Left kidney (tissue), 8 donors: ENCODE data around the gene SLC7A6. TPM values are rescaled to one million over a fixed set of nuclear protein-coding genes. Genes with fewer than 3 reads are reported as not detected.

ENCODE experiments used
- DNase-seq: peaks from one replicate; pipeline ENCODE4 v3.0.0-alpha.2; 2013
- long read RNA-seq, 8 donors: transcript quantifications; one replicate each; lab custom pipeline, GENCODE V29; 2026
- polyA plus RNA-seq: library from polyadenylated mRNA; unstranded; fragments of 120-200 nt; gene quantifications from one replicate; pipeline ENCODE4 v1.2.1, GENCODE V29; 2013; ENCODE audit not compliant: insufficient read length

SLC7A6 gene
- polyA plus RNA-seq = 18.1 TPM
- long read RNA-seq, donor 1, partial matches to known transcripts = 10 of 20 reads
- long read RNA-seq, donor 1, other reads (novel, unspliced or antisense) = 7 of 20 reads
- long read RNA-seq, donor 2, full-length matches to known transcripts = 2 of 2 reads
- long read RNA-seq, donor 2, partial matches to known transcripts = 0 of 2 reads
- long read RNA-seq, donor 2, other reads (novel, unspliced or antisense) = 0 of 2 reads
- long read RNA-seq, donor 3, full-length matches to known transcripts = 1 of 1 reads
- long read RNA-seq, donor 3, partial matches to known transcripts = 0 of 1 reads
- long read RNA-seq, donor 3, other reads (novel, unspliced or antisense) = 0 of 1 reads
- long read RNA-seq, donor 4 = 0 reads
- long read RNA-seq, donor 5 = 0 reads
- long read RNA-seq, donor 6, full-length matches to known transcripts = 1 of 1 reads
- long read RNA-seq, donor 6, partial matches to known transcripts = 0 of 1 reads
- long read RNA-seq, donor 6, other reads (novel, unspliced or antisense) = 0 of 1 reads
- long read RNA-seq, donor 7 = 0 reads
- long read RNA-seq, donor 8, full-length matches to known transcripts = 1 of 1 reads
- long read RNA-seq, donor 8, partial matches to known transcripts = 0 of 1 reads
- long read RNA-seq, donor 8, other reads (novel, unspliced or antisense) = 0 of 1 reads

DNA sequence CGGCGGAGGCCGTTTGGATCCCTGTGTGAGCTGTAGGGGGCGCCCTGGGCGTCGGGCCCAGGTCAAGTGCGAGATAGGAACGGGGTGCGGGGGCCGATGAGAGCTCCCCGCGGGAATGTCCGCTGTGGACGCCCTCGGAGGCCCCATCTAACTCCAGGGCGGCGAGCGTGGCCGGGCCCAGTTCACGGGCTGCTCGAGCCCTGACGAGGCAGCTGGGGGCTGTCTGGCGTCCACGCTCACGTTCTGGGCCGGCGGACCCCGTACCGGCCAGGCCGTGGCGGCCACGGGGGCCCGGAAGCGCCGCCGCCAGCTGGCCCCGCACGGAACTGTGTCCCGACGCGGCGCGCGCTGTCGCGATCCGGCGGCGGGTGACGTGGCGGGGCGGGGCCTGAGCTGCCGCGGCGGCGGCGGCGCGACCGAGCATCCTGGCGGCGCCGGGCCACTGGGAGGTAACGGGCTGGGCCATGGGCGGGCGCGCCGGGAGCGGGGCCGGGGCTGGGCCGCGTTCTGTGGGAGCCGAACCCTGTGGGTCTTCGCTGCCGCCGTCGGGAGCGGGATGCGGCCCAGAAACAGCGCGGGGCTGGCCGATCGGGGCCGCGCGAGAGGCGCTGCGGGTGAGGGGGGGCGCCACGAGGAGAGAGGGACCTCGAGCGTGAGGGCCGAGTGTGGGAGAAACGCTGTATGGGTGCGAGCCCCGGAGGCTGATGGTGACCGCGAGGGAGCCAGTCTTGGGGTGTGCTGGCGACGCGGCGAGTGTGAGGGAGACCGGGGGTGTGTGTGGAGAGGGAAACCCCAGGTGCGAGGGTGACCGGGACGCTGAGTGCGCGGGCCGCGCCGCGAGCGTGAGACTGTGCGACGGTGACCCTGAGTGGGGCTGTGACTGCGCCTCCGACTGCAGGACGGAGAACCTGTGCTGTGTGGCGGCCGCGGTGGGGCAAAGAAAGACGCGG lies at the start of gene SLC7A6:
TSS of gene SLC7A6 (plus strand) at position 399 of the 950 bp plus-strand sequence. CDS start 10,201 bp downstream, outside the sequence.
- peak; percentile 39 for DNase-seq

DNA sequence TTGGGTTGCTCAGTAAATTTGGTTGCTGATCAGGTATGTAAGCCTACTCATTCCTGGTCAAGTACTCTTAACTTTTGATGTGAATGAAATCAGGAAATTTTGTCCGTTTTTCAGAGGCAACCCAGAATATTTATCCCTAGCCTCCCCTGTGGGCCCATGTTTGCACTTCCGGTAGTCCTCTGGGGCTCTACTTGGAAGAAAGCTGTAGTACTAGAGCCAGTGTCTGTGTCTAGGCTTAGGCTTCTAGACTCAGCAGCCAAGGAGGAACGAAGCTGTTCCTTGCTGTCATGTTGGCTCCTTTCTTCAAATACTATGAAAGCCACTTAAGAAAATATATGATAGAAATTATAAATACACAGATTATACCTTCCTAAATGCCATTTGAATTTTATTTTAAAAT lies 49.6 kb upstream of the SLC7A6 start:
- no peak for DNase-seq

DNA sequence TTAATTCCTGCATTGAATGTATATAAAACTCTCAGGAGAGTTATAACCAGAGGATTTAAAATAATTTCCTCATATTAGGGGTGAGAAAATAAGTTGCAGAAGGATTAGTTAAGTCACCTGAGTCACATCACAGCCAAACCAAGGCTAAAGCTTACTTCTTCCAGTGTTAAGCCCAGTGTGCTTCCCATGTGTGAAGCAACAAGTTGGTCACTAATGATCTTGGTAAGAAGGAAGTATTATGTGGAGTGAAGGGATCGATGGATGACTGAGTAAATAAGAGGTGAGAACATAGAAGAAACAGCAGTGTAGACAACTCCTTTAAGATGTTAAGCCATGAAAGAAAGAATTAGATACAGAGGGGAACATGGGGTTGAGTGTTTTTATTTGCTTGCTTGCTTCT lies 49.0 kb upstream of the SLC7A6 start:
- no peak for DNase-seq

DNA sequence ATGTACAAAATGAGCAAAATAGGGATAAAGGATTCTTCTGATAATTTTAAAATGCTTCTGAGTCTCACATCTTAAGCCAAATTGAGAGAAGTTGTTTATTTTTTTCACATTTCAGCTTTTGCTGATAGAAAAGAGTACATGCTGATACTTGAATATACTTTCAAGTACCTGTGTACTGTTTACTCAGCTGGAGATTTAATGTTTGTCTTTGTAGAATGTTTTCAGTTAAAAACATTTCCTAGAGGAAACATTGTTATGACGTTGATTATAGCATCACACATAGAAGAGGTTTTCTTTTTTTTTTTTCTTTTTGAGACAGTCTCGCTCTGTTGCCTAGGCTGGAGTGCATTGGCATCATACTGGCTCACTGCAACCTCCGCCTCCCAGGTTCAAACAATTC lies 48.1 kb upstream of the SLC7A6 start:
- DNase-seq = no peak

DNA sequence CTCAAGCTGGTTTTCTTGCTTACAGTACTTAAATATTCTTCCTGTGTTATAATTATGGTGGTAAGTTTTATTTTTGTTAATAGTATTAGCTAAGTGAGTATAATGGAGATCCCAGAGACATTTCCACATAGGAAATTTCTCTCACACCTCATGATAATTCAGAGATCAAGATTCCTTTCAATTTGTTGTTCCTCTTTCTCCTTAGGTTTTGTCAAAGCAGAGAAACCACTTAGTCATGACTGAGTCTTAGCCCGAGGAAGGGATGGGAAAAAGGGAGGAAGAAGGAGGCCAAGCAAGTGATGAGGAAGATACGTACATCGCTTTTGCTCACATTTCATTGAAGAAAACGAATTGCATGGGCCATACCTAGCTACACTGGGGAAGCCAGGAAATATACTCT lies 46.8 kb upstream of the SLC7A6 start:
- no peak for DNase-seq

DNA sequence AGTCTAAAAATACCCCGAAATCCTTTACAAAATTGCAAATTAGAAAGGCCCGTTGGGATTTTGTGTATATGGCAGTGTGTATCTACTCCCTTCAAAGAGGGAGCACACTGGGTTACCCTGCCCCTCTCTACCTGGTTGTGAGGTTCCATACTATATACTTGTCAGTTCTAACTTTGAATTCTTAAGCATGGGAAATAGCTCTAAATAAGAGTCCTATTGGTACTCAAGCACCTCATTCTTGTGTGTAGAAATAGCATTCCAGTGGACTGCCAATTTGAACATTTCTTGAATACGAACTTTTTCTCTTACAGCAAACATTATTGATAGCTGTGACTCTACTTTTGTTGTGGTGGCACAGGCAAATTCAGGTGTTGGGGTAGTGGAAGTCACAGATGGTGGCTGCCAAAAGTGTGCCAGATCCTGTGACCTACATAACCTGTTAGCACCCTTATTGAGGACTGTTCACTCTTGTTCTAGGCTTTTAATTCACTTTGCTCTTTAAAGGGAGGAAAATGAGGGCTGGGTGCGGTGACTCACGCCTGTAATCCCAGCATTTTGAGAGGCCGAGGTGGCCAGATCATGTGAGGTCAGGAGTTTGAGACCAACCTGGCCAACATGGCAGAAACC lies 44.5 kb upstream of the SLC7A6 start:
- DNase-seq = no peak

DNA sequence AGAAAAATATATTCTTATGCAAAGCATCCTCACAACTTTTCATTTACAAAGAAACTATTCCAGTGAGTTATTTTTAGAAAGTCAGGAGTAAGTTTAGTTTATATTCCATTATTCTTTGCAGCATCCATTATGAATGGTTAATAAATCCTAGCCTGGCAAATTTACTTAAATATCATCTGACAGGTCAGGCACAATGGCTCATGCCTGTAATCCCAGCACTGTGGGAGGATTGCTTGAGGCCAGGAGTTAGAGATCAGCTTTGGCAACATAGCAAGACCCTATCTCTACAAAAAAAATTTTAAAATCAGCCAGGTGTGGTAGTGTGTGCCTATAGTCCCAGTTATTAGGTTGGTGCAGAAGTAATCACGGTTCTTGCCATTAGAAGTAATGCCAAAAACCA lies 41.3 kb upstream of the SLC7A6 start:
- no peak for DNase-seq

DNA sequence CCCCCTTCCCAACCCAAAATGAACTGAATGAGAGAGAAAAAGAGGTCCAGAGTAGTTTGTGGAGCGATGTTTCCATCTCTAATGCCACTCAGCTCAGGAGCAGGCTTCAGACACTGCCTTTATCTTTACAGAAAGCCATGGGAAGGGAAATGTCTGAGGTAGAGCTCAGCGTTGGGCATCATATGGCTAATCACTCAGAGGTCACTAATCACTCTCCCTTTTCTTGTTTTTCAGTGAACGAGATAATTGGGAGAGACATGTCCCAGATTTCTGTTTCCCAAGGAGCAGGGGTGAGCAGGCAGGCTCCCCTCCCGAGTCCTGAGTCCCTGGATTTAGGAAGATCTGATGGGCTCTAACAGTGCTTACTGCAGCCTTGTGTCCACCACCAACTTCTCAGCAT lies 38.2 kb upstream of the SLC7A6 start:
- DNase-seq = no peak

DNA sequence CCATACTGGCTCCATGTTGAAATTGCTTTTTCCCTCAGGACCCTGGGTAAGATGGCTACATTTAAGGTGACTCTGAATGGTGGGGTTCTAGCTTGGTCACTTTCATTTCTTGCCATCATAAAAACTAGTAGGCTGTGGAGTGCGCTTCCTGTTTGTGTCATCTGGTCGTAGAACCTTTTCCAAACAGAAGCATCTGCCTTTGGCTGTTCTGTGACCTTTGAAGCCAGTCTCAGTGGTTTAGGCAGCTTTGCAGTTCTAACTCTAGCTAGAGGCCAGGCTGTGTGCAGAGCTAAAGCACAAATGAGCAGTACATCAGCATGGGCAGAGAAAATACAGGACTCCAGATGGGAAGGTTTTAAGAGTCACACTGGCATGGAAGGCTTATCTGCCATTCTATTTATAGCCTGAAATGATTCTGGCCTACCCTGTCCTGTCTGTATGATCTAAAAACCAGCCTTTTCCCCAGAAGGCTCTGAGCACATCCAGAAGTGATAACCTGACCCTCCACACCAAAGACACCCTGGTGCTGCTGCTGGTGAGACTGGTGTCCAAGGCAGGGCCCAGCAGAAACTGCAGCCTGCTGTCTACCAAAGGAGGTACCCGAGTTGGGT lies 37.0 kb upstream of the SLC7A6 start:
- DNase-seq = no peak

DNA sequence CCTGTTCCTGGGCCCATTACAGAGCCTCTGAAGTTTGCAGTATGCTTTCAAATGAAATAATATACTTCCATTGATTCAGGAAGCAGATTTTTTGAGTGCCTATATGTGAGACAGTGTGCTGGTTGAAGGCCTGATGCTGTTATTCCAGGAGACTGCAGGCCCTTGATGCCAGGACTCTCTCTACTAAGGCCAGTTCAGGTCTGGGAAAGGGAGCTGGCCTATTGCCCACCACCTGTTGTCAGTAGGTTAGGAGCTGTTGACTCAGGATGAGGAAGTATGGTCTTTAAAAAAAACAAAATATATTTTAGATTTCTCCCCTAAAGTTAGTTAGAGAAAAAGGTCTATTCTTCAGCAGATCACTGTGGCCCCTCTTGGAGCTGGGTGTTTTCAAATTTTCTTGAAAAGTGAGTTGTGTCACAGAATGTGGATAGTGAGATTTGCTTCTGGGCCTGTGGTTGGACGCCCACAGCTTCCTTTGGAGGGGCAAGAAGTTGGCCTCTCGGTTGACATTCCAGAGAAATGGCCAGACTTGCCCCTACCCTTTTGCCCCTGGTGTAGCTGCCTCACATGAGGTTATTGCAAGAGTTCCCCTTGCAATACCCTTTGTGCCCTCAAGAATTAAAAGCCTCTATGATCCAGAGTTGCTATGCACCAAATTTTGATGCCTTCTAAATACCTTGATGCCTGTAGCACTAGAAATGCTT lies 36.3 kb upstream of the SLC7A6 start:
- no peak for DNase-seq

DNA sequence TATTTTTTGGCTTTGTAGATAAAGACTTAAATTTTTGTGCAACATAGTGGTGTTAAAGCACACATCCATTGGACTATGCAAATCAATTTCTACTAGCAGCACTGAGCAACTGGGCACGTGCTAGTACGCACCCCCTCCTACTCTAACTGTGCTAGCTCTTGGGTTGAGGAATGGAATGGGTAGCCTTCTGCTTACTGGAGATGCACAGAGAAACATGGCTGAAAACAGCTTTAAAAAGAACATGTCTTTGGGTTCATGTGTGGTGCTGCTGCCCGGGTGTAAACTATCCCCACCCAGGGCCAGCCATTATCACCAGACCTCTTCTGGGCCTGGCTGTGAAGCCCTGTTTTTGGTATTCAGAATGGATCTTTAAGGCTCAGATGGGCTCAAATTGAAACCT lies 35.7 kb upstream of the SLC7A6 start:
- DNase-seq = no peak

DNA sequence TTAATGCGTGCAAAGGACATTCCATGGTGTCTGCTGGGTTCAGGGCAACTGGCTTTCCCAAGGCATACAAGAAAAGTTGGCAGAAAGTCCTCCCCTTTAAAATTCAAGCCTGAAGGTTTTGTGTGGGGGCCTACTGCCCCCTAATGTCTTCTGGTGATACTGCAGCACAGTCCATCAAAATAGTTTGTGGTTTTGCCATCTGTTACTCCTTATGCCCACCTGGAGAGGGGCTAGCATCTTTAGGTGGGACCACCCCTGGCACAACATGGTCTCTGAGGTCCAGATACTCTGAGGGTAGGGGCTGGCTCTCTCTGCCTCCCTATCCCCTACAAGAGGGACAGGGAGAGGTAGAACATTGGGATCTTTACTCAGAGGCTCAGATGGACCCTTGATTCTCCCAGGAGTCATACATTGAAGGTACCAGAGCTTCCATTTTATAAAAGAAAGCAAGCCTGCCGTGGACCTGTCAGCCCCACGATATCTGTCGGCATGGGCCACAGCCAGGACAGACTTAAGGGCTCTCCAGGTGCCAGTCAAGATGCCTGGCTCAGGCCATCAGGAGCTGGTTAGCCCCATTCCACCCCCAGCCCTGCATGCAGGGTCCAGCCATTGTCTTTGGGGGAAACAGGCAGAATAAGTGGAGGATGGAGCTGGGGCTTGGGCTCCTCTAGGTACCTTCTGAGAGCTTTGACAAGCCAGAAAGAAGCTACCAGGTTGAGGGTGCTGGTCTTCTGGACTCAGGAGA lies 34.7 kb upstream of the SLC7A6 start:
- peak; percentile 67 for DNase-seq

DNA sequence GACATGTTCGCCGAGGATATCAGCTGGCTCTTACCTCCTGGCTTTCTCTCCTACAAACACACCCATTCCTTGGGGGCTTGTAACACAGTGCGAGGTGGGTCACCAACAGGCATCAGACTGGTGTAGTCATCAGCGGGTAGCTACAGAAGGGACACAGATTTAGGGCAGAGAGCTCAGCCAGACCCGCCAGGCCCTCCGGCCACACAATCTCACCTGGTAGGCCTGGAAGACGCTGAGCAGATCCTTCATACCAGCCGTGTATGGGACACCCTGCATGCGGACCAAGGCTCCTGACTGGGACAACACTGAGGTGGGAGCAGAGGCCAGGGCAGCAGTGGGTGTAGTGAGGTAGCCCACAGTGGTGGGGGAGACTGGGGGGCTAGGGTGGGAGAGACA lies 34.2 kb upstream of the SLC7A6 start:
- no peak for DNase-seq

DNA sequence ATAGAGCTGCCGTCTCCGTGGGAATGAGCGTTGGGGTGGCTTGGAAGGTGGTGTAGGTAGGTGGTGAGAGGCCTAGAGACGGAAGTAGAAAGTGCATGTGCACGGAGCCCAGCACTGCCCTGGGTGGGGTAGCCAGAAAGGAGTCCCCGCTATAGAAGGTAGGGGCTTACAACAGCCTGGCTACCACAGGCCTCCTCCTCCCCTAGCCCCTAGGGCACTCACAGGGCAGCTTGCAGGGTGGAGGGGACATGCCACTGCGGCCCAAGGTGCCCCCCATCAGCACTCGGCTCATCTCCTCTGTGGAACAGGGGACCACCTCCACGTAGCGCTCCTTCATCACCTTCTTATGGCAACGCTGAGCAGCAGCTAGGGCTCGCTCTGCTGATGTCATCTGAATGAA lies 33.4 kb upstream of the SLC7A6 start:
- no peak for DNase-seq

DNA sequence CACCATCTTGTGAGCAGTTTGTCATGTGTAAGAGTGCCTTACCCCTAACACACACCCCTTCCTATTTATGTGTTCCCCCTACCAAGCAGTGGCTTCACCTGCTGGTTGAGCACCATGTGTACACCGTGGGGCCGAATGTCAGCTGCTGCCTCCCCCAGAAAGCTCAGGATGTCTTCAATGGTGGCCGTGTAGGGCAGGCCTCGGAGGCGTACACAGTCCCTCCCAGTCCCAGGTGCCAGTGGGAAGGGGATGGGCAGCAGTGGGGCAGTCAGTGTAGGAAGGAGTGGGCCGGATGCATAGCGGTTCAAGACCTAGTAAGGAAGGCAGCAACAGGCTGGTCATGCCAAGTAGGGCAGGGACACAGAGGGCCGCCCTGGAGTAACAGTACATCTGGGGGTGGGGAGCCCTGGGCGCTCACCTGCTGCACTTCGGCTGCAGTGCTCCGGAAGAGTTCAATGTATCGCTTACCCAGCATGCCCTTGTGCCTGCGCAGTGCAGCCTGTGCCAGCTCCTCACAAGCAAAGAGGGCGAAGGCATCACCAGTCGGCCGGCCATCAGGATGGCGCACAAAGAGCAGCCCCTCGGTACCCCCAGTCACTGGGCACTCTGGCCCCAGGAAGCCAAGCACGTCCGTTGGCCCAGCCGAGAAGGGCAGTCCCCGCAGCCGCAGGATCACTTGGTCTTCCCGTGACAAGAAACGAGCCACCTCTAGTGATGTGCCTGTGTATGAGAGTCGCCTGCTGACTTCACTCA lies 32.8 kb upstream of the SLC7A6 start:
- no peak for DNase-seq

DNA sequence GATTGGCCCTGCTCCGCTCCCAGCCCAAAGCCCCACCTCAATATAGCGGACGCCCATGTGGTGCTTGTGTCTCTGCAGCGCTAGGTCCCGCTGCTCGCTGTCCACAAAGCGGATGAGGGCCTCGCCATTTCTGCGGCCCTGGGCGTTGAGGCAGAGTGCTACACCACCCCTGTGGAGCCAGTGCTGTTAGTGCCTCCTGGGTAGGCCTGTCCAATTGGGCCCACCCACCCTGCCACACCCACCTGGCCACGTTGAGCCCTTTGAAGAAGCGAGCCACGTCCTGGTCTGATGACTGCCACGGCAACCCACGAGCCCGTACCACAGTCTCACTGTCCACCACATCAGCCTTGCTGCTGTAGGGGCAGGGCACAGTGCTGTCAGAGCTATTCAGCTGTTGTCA lies 32.0 kb upstream of the SLC7A6 start:
- DNase-seq = no peak

DNA sequence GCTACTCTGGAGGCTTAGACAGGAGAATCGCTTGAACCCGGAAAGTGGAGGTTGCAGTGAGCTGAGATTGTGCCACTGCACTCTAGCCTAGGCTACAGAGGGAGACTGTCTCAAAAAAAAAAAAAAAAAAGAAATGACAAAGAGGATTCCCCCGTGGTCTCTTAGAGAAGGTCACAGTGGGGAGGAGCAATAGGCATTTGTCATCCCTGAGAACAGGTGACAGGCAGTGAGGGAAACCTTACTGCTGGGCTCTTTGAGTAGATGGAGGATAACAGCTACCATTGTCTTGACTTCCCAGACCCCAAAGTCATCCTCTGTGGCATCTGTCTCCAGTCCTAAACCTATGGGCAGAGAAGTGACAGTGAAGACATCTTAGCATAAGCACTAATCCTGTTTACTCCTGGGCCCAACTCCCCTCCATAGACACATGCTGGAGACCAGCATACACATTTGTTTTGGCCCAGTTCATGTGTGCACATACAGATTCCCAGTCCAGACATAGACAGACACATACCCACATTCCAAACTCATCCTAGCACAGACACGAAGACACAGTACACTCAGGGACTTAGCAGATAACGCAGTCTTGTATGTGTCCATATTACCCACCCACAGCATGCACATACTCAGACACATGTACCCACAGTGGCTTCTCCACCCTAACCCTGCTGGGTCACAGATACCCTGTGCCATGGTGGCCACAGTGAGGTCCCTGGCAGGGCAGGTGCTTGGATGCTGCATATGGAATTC lies 31.1 kb upstream of the SLC7A6 start:
- DNase-seq = no peak

DNA sequence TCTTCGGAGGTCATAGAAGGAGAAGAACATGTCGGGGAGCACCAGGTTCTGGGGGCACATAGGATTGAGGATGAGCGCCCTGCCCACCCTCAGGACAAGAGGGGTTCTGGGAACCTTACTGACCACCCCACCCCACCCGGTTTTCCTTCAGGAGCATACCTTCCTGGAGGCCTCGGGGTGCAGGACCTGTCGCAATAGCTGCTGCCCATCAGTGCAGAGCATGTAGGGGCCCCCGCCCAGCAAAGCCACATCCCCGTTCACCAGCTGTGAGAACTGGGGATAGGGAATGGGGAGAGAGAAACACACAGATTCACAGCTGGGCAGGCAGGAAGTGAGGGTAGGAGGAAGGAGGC lies 30.5 kb upstream of the SLC7A6 start:
- no peak for DNase-seq
